ENCODE measurements around the gene MRPS12. TPM values are rescaled to one million over a fixed set of nuclear protein-coding genes. Genes with fewer than 3 reads are reported as not detected.

MRPS12 gene
- total and polyA plus RNA-seq, 2 of the 13 experiments (the other 11 are each of a cell fraction or from before 2014, with no cell fraction given): 27.5 to 54.8 TPM

DNA sequence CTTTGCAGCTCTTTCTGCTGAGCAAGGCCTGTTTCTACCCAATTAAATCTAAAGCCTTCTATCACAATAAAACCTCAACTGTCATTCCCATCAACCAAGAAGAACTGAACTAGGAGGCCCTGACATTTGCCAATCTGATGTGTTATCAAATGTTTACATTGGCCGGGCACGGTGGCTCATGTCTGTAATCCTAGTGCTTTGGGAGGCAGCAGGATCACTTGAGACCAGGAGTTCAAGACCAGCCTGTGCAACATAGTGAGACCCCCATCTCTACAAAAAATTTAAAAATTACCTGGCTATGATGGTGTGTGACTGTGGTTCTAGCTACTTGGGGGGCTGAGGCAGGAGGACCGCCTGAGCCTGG, 47.6 kb downstream of the MRPS12 start:
- FAIRE-seq (no peak), DNase-seq (ENCODE audit: low spot score) (no peak), ATAC-seq (no peak)
- CTCF ChIA-PET (ENCODE audit: low intra/inter-chr PET ratio, low total read pairs): no interaction called here
- POLR2A ChIA-PET: no interaction called here
- no peaks in the 10 kb centered on the region for H3K9me3 ChIP-seq (ENCODE audit: low read length)
- in situ Hi-C loops (cut with HindIII; ENCODE audit: extremely low pct_ligation_motif_present, low pct_unique_long_range_greater_than_20kb) (loop anchor here (5.0 kb wide), 1 partner anchor 59 kb away; no protein-coding TSS in a partner anchor), intact Hi-C loops (cut with micrococcal nuclease; ENCODE audit: unreplicated experiment) (loop anchor here (5.0 kb wide), 1 partner anchor 74 kb away; no protein-coding TSS in a partner anchor)
- no peaks in the 10 kb centered on the region for H4K20me1 ChIP-seq (ENCODE audit: insufficient read depth, low read length)
- no peak overlapping the region for H2AFZ ChIP-seq (ENCODE audit: low read length)
- H3K27me3 ChIP-seq (ENCODE audit: control insufficient read depth in 1 of 2, insufficient read depth in 2 of 2, low read length in 2 of 2): no peaks in the 10 kb centered on the region
- H3K4me1 ChIP-seq (ENCODE audit: insufficient read depth, low read length): peaks cover 44% of the 10 kb centered on the region
- H3K79me2 ChIP-seq (ENCODE audit: insufficient read depth, low read length): peaks cover 21% of the 10 kb centered on the region
- 30% methylated on average over 3 of the region's 3 CpGs for WGBS (ENCODE audit: low lambda C conversion rate)
- H3K4me2 ChIP-seq (ENCODE audit: low read depth, low read length): peak overlapping the region; percentile 42
- no peak overlapping the region for H3K4me3 ChIP-seq (replicated peaks in 1 of 3; ENCODE audit: insufficient read depth in 1 of 3, low read depth in 2 of 3, low read length in 3 of 3)
- no TSS peak for BruUV-seq (replicated peaks)
- peak overlapping the region; percentile 20 for H3K27ac ChIP-seq (ENCODE audit: extremely low read length, insufficient read depth, low read length)
- no peaks in the 10 kb centered on the region for H3K36me3 ChIP-seq (replicated peaks in 1 of 2; ENCODE audit: control insufficient read depth in 1 of 2, insufficient read depth in 2 of 2, low read length in 2 of 2)
- no peak overlapping the region for H3K9ac ChIP-seq (ENCODE audit: insufficient read depth, low read depth, low read length)
- no peak for TF ChIP-seq TCF12 (IDR thresholded peaks at IDR 0.05)
- no peak for TF ChIP-seq TCF12 (CRISPR knock-in tag; IDR thresholded peaks at IDR 0.05)
- no peak for TF ChIP-seq GABPA (IDR thresholded peaks at IDR 0.05; ENCODE audit: low read depth, low read length)
- peak; percentile 6; the same call in 1 of the 2 replicates for TF ChIP-seq GABPA (CRISPR knock-in tag; IDR thresholded peaks at IDR 0.05; ENCODE audit: low read depth)
- TF ChIP-seq TMF1 (CRISPR knock-in tag; IDR thresholded peaks at IDR 0.05; ENCODE audit: low read depth): no peak
- TF ChIP-seq PHF21A (CRISPR knock-in tag; IDR thresholded peaks at IDR 0.05): 0 out of 2 replicates have a peak, but pooled peaks have one; percentile 28
- 0 out of 2 replicates have a peak, but pooled peaks have one; percentile 10 for TF ChIP-seq ZFX (CRISPR knock-in tag; IDR thresholded peaks at IDR 0.05; ENCODE audit: low read depth)
- TF ChIP-seq MAFK (conservative IDR thresholded peaks at IDR 0.05 in 1 of 2, IDR thresholded peaks at IDR 0.05 in 1 of 2; ENCODE audit: low read length in 2 of 2): peak in 1 of 2 experiments; percentile 16; a peak in 1 of 4 replicates
- peak; percentile 58; the same call in 1 of the 2 replicates for TF ChIP-seq ZMYM2 (CRISPR knock-in tag; IDR thresholded peaks at IDR 0.05)

DNA sequence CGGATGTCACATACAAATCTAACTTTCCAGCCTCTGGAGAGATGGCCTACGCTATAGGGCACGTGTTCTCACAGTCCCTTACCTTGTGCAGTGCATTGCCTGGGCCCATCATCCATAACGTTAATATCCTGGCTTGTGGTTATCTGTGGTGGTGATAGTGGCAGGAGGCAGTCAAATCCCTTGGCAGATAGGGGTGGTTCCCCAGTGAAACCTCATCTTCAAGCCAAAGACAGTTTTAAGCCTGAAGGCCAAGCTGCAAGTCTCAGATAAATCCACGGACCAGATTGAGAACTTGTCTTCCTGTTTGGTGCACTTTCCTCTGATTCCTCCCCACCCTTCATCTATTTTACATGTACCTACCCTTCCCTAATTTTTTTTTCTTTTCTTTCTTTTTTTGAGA, 49.1 kb downstream of the MRPS12 start:
- H3K4me2 ChIP-seq (ENCODE audit: low read depth, low read length): no peak overlapping the region
- no peak for FAIRE-seq
- POLR2A ChIA-PET: interaction anchor here (0.6 kb wide), 1 partner anchor 102 kb away, joined by 4 read pairs; no protein-coding TSS in a partner anchor
- peaks cover 7% of the 10 kb centered on the region for H3K79me2 ChIP-seq (ENCODE audit: insufficient read depth, low read length)
- H2AFZ ChIP-seq (ENCODE audit: low read length): no peak overlapping the region
- H3K9ac ChIP-seq (ENCODE audit: insufficient read depth, low read depth, low read length): no peak overlapping the region
- H3K4me3 ChIP-seq (replicated peaks in 1 of 3; ENCODE audit: insufficient read depth in 1 of 3, low read depth in 2 of 3, low read length in 3 of 3): no peak overlapping the region
- 70% methylated on average over 4 of the region's 5 CpGs for WGBS (ENCODE audit: low lambda C conversion rate)
- no peak overlapping the region for H3K27ac ChIP-seq (ENCODE audit: extremely low read length, insufficient read depth, low read length)
- no peaks in the 10 kb centered on the region for H4K20me1 ChIP-seq (ENCODE audit: insufficient read depth, low read length)
- ATAC-seq: no peak
- no TSS peak for BruUV-seq (replicated peaks)
- in situ Hi-C loops (cut with HindIII; ENCODE audit: extremely low pct_ligation_motif_present, low pct_unique_long_range_greater_than_20kb) (loop anchor here (5.0 kb wide), 1 partner anchor 57 kb away; no protein-coding TSS in a partner anchor), intact Hi-C loops (cut with micrococcal nuclease; ENCODE audit: unreplicated experiment) (loop anchor here (5.0 kb wide), 1 partner anchor 72 kb away; no protein-coding TSS in a partner anchor)
- H3K36me3 ChIP-seq (replicated peaks in 1 of 2; ENCODE audit: control insufficient read depth in 1 of 2, insufficient read depth in 2 of 2, low read length in 2 of 2): no peaks in the 10 kb centered on the region
- CTCF ChIA-PET (ENCODE audit: low intra/inter-chr PET ratio, low total read pairs): no interaction called here
- peaks cover 44% of the 10 kb centered on the region for H3K4me1 ChIP-seq (ENCODE audit: insufficient read depth, low read length)
- no peaks in the 10 kb centered on the region for H3K27me3 ChIP-seq (ENCODE audit: control insufficient read depth in 1 of 2, insufficient read depth in 2 of 2, low read length in 2 of 2)
- no peak for DNase-seq (ENCODE audit: low spot score)
- H3K9me3 ChIP-seq (ENCODE audit: low read length): no peaks in the 10 kb centered on the region
- TF ChIP-seq TOE1 (CRISPR knock-in tag; IDR thresholded peaks at IDR 0.05) (no peak), SRF (IDR thresholded peaks at IDR 0.05; ENCODE audit: low read depth, low read length) (no peak), SOX5 (CRISPR knock-in tag; IDR thresholded peaks at IDR 0.05; ENCODE audit: borderline replicate concordance) (no peak), KAT2B (IDR thresholded peaks at IDR 0.05; ENCODE audit: borderline replicate concordance, low read depth, low read length) (no peak), ZNF124 (CRISPR knock-in tag; IDR thresholded peaks at IDR 0.05) (no peak), PPARG (CRISPR knock-in tag; conservative IDR thresholded peaks at IDR 0.05) (no peak), KDM5B (CRISPR knock-in tag; IDR thresholded peaks at IDR 0.05; ENCODE audit: borderline replicate concordance) (no peak)
